Adipocyte (in vitro differentiated cells): ENCODE measurements around the gene MICAL1.
"Not testable (repeated sequence)": the region's sequence is repeated elsewhere in the genome, so short reads cannot be mapped to it uniquely, and the experiment has no call there.

ENCODE experiments used
- DNase-seq: peaks from one replicate; pipeline ENCODE4 v3.0.0-alpha.2; 2015; ENCODE audit warnings: low read depth
- H3K27me3 ChIP-seq: replicated peaks from 2 replicates; pipeline ENCODE4 v1.7.0; 2013; ENCODE audit warnings: mild to moderate bottlenecking, low read length, moderate library complexity; ENCODE audit not compliant: control insufficient read depth, insufficient read depth
- H3K36me3 ChIP-seq: 2 replicates; pipeline ENCODE4 v1.7.0; 2013; ENCODE audit warnings: low read length, mild to moderate bottlenecking, moderate library complexity; ENCODE audit not compliant: control insufficient read depth, insufficient read depth, severe bottlenecking
- H3K4me1 ChIP-seq: 2 replicates; pipeline ENCODE4 v1.7.0; 2013; ENCODE audit warnings: mild to moderate bottlenecking, low read length, moderate library complexity; ENCODE audit not compliant: control insufficient read depth, insufficient read depth
- H3K4me3 ChIP-seq: 2 replicates; pipeline ENCODE4 v1.7.0; 2013; ENCODE audit warnings: mild to moderate bottlenecking, low read length, moderate library complexity
- H3K9ac ChIP-seq: 2 replicates; pipeline ENCODE4 v1.7.0; 2013; ENCODE audit warnings: mild to moderate bottlenecking, low read length, moderate library complexity
- H3K9me3 ChIP-seq: 2 replicates; pipeline ENCODE4 v1.7.0; 2013; ENCODE audit warnings: mild to moderate bottlenecking, low read length, moderate library complexity; ENCODE audit not compliant: control insufficient read depth

The MICAL1 gene

DNA sequence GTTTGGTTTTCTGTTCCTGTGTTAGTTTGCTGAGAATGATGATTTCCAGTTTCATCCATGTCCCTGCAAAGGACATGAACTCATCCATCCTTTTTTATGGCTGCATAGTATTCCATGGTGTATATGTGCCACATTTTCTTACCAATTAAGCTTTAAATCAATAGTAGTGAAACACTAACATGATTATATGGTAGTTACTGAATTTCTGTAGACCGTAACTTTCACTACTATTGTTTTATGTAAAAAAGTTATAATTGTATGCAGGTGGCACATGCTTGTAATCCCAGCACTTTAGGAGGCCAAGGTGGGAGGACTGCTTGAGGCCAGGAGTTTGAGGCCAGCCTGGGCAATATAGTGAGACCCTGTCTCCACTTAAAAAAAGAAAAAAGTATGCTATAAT lies 5.6 kb upstream of the MICAL1 start:
- not testable (repeated sequence) for H3K4me3 ChIP-seq

DNA sequence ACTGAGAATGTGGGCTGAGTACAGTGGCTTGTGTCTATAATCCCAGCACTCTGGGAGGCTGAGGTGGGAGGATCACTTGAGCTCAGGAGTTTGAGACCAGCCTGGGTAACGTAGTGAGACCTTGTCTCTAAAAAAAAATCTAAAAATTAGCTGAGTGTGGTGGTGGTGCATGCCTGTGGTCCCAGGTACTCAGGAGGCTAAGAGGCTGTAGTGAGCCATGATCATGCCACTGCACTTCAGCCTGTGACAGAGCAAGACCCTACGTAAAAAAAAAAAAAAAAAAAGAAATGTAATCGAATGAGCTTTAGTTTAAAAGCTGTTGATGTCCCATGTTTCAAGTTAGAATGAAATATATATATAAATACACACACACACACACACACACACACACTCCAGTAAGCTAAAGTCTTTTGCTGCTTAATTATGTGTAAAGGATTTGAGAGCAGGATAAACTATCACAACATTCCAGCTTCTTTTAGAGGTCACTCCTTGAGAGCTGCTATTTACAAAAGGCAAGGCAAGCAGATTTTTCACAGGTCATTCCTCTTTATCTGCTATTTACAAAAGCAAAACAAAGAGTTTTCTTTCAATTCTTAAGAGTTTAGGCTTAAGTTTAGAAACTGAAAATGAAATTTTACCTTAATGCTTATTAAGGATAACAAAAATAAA lies 4.7 kb upstream of the MICAL1 start:
- H3K4me3 ChIP-seq: no peak overlapping the region
- H3K36me3 ChIP-seq: peaks cover 42% of the 10 kb centered on the region
- DNase-seq: no peak
- no peak overlapping the region for H3K9ac ChIP-seq
- H3K4me1 ChIP-seq: peaks cover 17% of the 10 kb centered on the region
- H3K9me3 ChIP-seq: no peaks in the 10 kb centered on the region
- H3K27me3 ChIP-seq: no peaks in the 10 kb centered on the region

More for the DNA sequence above, 5.6 kb upstream of the MICAL1 start:
- not testable (repeated sequence) for H3K9ac ChIP-seq, H3K27me3 ChIP-seq, H3K9me3 ChIP-seq, DNase-seq
- H3K4me1 ChIP-seq: peaks cover 16% of the 10 kb centered on the region
- H3K36me3 ChIP-seq: peaks cover 51% of the 10 kb centered on the region

DNA sequence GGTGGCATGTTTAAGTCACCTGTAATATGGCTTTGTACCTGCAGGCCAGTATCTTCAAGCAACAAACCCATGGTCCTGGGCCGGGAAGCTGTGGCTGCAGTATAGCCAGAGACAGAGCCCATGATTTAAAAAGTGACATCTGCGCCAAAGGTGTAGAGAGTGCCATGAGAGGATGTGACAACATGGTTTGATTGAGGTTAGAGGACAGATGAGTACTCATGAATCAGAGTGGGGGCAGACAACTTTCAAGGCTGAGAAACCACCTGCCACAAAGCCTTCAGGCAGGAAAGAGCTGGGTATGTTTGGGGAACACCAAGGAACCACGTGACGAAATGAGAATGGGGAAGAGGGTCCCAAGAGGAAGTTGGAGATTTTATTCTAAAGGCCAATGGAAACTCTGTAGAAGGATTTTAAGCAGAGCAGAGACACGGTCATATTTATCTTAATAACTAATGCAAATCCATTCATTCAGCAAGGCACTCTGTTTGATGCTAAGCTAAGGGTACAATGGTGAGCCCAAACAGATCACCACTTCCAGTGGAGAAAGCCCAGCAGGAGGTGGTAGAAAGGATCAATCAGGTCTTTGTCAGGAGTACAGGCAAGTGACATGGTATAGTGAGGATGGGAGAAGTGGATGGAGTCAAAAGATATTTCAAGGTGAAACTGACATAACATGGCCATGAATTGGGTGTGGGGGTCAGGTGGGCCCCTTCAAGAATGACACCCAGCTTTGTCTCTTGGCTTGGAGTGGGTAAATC lies 3.4 kb upstream of the MICAL1 start:
- peaks cover 25% of the 10 kb centered on the region for H3K4me1 ChIP-seq
- H3K36me3 ChIP-seq: peaks cover 28% of the 10 kb centered on the region
- no peaks in the 10 kb centered on the region for H3K27me3 ChIP-seq
- H3K9ac ChIP-seq: no peak overlapping the region
- H3K9me3 ChIP-seq: no peaks in the 10 kb centered on the region
- no peak for DNase-seq
- H3K4me3 ChIP-seq: no peak overlapping the region

DNA sequence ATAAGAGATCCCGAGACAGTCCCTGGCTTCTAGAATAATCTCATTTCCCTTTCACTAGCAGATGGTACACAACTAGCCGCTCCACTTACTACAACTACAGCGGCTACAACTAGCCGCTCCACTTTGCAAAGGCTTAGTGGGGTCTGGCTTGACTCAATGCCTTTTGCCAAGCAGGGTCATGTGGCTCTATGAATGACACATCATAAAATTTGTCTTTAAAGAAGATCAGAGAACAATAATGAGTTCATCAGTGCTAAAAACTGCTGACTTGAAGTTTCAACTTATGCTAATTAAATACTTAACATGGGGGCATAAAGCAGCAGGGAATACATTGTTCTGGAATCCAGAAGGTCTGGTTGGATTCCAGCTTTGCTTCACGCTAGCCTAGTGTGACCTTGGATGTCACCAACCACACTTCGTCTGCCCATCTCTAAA lies 2.0 kb upstream of the MICAL1 start:
- H3K27me3 ChIP-seq: no peaks in the 10 kb centered on the region
- H3K4me3 ChIP-seq: peak overlapping the region; percentile 85
- no peak for DNase-seq
- peaks cover 16% of the 10 kb centered on the region for H3K36me3 ChIP-seq
- no peaks in the 10 kb centered on the region for H3K9me3 ChIP-seq
- peak overlapping the region; percentile 90 for H3K9ac ChIP-seq
- H3K4me1 ChIP-seq: peaks cover 25% of the 10 kb centered on the region

DNA sequence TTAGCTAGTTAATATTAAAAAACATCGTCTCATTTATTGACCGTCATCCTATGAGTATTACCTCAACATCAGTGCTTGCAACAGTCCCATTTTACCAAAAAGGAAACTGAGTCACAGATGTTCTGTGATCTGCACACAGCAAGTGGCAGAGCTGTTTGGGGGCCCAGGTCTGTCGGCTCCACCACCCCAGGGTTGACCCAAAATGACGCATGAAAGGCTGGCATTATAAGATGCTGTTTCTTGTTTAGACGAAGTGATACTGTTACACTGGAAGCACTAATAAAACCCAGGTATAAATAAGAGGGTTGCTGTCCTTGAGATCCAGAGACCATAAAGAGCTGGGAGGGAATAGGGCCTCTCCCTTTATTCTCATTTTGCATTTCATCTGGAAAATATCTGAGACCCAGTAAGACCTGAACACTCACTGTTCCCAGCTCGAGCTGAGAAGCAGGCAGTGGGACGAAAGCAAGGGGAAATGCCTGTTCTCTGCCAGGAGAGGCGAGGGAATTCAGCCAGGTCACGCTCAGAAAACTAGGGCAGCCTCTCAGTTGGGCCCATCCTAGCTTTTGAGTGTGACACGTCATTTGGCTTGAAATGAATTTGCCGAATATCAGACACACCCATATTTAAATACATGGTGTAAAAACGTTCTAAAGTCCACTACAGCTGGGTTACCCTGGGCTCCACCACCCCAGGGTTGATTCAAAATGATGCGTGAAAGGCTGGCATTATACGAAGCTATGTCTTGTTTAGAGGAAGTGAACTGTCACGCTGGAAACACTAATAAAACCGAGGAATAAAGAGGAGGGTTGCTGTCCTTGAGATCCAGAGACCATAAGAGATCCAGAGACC lies 1.4 kb upstream of the MICAL1 start:
- Histone ChIP-seq H3K9ac (peak overlapping the region; percentile 90), H3K36me3 (peaks cover 13% of the 10 kb centered on the region), H3K9me3 (no peaks in the 10 kb centered on the region), H3K4me1 (peaks cover 25% of the 10 kb centered on the region), H3K27me3 (no peaks in the 10 kb centered on the region), H3K4me3 (peak overlapping the region; percentile 85)
- no peak for DNase-seq

DNA sequence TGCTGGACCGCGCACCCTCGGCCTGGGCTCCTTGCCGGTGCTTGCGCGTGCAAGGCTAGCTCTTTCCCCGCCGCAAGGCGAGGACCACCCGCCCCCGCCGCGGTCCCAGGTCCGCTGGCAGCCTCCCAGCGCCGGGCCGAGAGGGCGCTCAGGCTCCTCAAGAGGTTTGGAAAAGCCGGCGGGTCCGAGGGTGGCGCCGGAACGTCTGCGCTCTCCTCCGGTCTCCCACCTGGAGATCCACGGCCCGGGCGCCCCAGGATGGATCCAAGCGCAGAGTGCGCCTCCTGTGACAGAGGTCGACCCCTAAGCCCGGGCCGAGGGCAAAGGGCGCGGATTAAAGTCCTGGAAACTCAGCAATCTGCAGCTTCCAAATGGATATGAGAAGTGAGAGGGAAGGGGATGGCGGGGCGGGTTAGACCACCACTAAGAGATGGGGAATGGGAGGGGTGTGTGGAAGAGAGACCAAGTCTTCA lies 575 bp upstream of the MICAL1 start:
- peak overlapping the region; percentile 85 for H3K4me3 ChIP-seq
- peak overlapping the region; percentile 90 for H3K9ac ChIP-seq
- peaks cover 25% of the 10 kb centered on the region for H3K4me1 ChIP-seq
- peaks cover 13% of the 10 kb centered on the region for H3K36me3 ChIP-seq
- no peaks in the 10 kb centered on the region for H3K27me3 ChIP-seq
- no peak for DNase-seq
- H3K9me3 ChIP-seq: no peaks in the 10 kb centered on the region

DNA sequence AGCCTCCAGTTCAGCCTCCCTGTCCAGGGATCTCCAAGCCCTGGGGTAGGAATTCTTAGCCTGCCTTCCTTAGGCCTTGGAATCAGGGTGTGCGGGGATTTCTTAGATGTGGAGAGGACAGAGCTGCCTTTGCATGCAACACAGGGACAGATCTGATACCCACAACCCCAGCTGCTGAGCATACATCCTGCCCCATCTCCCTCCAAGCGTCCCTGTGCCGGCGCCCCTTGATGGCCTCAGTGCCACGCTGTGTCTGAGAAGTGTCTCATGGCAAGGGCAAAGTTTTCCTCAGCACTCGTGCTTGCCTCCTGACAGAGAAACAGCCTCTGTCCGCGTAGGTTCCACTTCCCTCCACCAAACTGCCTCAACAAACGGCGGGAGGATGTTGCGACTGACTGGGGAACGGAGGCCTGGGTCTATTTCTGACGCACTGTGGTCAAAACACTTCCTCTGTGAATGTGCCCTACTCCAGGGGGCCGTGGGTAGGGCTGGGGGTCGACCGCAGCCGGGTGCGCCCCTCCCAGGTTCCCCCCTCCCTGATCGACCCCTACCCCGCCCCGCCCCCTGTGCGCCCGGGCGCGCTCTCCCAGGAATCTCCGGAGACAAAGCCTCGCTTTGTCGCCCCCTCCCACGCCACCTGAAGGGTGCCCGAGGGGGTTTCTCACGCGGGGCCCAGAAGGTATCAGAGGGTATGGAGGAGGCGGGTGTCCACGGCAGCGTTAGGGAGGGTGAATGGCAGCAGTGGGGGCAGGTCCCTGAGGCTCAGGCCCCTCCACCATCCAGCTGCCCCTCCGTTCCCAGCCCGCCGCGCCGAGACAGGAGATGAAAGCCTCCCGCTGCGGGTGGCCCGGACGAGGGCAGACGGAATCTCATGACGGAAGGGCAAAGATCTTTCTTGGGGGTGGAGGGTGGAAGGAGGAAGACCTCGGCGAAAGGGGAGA lies 806 bp downstream of the MICAL1 start:
- H3K9me3 ChIP-seq: no peaks in the 10 kb centered on the region
- H3K4me3 ChIP-seq: peak overlapping the region; percentile 87
- H3K9ac ChIP-seq: peak overlapping the region; percentile 87
- peak; percentile 47 for DNase-seq
- H3K4me1 ChIP-seq: peaks cover 25% of the 10 kb centered on the region
- no peaks in the 10 kb centered on the region for H3K27me3 ChIP-seq
- H3K36me3 ChIP-seq: peaks cover 10% of the 10 kb centered on the region

DNA sequence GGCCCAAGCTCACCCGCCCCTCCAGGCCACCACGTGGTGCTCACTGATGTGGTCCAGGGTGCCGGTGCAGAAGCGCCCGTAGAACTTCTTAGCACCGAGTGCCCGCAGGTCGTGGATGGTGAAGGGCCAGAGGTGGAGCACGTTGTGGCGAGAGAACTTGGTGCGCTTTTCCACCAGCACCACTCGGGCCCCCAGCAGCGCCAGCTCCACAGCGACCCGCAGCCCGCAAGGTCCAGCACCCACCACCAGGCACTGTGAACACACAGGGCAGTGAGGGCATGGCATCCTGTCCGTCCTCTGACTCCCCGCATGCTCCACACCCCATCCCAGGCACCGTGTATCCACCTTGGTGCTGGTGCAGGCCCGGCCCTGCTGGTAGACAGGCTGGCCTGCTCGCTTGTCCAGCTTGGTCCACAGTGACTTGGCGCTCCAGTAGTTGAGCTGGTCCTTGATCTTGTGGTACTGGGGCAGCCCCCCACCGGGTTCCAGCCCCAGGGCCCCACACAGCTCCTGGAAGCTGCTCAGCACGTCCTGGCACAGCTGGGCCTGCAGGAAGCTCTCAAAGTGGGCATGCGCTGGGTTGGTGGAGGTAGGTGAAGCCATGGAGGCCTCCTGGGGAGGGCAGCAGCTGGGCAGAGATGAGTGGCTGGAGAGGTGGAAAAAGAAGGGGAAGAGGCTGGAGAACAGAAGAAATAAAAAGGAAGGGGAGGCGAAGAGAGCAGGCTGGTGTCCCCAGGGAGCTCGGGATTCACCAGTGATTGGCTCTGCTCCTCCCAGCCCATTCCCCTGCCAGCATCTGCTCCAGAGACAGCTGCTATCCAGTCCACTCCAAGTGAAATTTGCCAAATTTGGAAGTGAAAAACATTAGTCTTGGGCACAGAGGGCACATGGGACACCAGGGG lies 1.7 kb downstream of the MICAL1 start:
- H3K27me3 ChIP-seq: no peaks in the 10 kb centered on the region
- no peaks in the 10 kb centered on the region for H3K9me3 ChIP-seq
- peaks cover 10% of the 10 kb centered on the region for H3K36me3 ChIP-seq
- no peak for DNase-seq
- peaks cover 25% of the 10 kb centered on the region for H3K4me1 ChIP-seq
- H3K4me3 ChIP-seq: peak overlapping the region; percentile 87
- H3K9ac ChIP-seq: peak overlapping the region; percentile 87

DNA sequence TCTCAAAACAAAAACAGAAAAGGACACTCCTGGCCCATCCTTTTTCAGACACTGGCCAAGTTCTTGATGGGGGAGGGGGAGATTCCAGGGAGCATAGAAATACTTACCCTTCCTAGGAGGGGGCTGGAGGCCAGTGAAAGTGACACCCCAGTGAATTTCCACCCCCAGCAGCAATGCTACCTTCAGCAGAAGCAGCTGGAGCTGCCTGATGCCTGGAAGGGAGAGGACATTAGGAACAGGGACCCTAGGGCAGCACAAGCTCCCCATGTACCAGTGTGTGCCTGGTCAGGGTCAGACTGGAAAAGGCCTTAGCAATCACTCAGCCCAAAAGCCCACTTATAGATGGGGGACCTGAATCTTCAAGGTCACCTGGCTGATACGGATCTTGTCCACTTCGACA lies 2.4 kb downstream of the MICAL1 start:
- peaks cover 25% of the 10 kb centered on the region for H3K4me1 ChIP-seq
- H3K36me3 ChIP-seq: peaks cover 10% of the 10 kb centered on the region
- H3K9ac ChIP-seq: no peak overlapping the region
- no peak for DNase-seq
- no peaks in the 10 kb centered on the region for H3K27me3 ChIP-seq
- H3K4me3 ChIP-seq: no peak overlapping the region
- no peaks in the 10 kb centered on the region for H3K9me3 ChIP-seq

DNA sequence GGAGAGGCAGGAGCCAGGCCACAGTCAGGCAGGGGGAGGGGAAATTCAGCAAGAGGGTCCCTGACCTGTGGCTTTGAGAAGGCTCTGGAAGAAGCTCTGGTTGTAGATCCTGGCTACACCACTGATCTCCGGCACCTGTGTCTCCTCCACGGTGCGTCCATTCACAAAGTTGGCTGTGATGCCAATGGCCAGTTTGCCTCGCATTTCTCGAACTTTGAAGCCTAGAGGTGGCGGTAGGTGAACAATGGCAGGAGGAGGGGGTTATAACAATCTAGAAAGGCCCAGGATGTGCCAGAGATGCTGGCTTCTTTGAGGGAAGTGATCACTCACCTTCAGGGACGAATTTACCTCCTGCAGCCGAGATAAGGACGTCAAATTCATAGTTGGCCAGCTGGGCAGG lies 3.4 kb downstream of the MICAL1 start:
- H3K4me1 ChIP-seq: peaks cover 18% of the 10 kb centered on the region
- H3K36me3 ChIP-seq: peaks cover 10% of the 10 kb centered on the region
- H3K4me3 ChIP-seq: no peak overlapping the region
- no peak overlapping the region for H3K9ac ChIP-seq
- no peaks in the 10 kb centered on the region for H3K9me3 ChIP-seq
- DNase-seq: no peak
- H3K27me3 ChIP-seq: no peaks in the 10 kb centered on the region
